Skeletal muscle tissue (tissue), 4 donors: ENCODE measurements around the gene ADH6. TPM values are rescaled to one million over a fixed set of nuclear protein-coding genes. Genes with fewer than 3 reads are reported as not detected.

Source experiments
- H3K27ac ChIP-seq: one replicate; pipeline ENCODE4 v1.7.0; 2013; ENCODE audit warnings: mild to moderate bottlenecking, low read depth, low read length, inconsistent platforms
- H3K27me3 ChIP-seq, 3 donors: one replicate each; pipeline ENCODE4 v1.7.0; 2013; ENCODE audit warnings: low read length in 3 of 3; ENCODE audit not compliant: control insufficient read depth in 3 of 3, insufficient read depth in 3 of 3
- H3K36me3 ChIP-seq, 3 donors: one replicate each; pipeline ENCODE4 v1.7.0; 2013; ENCODE audit warnings: low read length in 3 of 3; ENCODE audit not compliant: control insufficient read depth in 3 of 3, insufficient read depth in 3 of 3
- H3K4me1 ChIP-seq, 3 donors: one replicate each; pipeline ENCODE4 v1.7.0; 2013; ENCODE audit warnings: low read length in 3 of 3, mild to moderate bottlenecking in 3 of 3; ENCODE audit not compliant: control insufficient read depth in 3 of 3, insufficient read depth in 3 of 3
- H3K4me3 ChIP-seq, 3 donors: one replicate each; pipeline ENCODE4 v1.7.0; 2013; ENCODE audit warnings: low read length in 3 of 3
- H3K9ac ChIP-seq, 3 donors: one replicate each; pipeline ENCODE4 v1.7.0; 2013; ENCODE audit warnings: low read length in 3 of 3, mild to moderate bottlenecking in 3 of 3, moderate library complexity in 2 of 3, low read depth in 1 of 3
- H3K9me3 ChIP-seq, 3 donors: one replicate each; pipeline ENCODE4 v1.7.0; 2013; ENCODE audit warnings: low read length in 3 of 3; ENCODE audit not compliant: control insufficient read depth in 3 of 3
- total RNA-seq: library from RNA; depleted of rRNA; stranded (reverse); fragments of >200 nt; gene quantifications from one replicate; pipeline ENCODE4 v1.2.3, GENCODE V29; 2014
- donor health status: Osteomylitis.

The ADH6 gene
- total RNA-seq, 1 donor from 2014 or later: not detected

DNA sequence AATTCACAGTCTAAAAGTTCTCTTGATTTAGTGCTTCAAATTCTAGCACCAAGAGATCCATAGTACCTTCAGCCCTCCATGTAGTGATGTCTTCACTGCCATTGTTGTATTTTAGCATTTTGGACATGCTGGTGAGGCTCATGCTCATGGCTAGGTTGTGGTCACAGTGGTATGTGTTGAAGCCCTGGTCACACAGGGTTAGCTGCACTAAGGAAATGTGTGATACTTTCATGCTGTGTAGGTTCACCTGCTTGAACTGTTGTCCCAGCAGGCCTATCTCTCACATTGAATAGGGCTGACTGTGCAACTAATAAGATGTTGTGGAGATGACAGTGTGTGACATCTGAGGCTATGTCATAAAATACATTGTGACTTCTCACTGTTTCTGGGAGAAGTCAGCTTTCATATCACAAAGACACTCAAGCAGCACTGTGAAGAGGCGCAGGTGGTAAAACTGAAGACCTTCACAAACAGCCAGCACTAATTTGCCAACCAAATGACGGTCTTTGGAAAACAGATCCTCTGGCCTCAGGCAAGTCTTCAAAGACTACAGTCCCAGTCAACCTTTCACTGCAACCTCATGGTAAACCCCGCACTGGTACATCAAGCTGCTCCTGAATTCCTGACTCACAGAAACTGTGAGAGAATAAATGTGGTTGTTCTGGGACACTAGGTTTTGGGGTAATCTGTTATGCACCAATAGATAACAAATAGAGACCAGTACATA lies 57.5 kb downstream of the ADH6 start:
- H3K9ac ChIP-seq: no peak overlapping the region

DNA sequence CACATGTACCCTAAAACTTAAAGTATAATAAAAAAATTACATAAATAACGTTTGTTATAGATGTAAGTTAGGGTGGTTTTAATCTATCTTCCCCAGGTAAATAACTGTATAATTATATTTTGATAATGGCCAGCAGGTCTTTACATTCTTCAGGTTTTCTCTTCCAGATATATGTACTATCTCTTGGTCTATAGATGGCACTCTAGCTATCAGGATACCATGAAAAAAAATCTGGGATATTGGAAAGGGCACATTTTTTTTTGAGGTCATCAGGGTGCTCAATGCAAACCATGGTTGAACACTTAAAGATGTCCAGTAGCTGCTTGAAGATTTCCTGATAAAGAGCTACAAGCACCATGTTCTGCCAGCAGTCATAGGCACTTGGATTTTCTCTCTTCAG lies 59.3 kb downstream of the ADH6 start:
- Histone ChIP-seq H3K4me1 (no peaks in the 10 kb centered on the region), H3K27ac (no peak overlapping the region), H3K27me3 (no peaks in the 10 kb centered on the region), H3K4me3 (no peak overlapping the region), H3K9me3 (no peaks in the 10 kb centered on the region), H3K9ac (no peak overlapping the region), H3K36me3 (no peaks in the 10 kb centered on the region)

More for the DNA sequence above, 57.5 kb downstream of the ADH6 start:
- H3K9me3 ChIP-seq: no peaks in the 10 kb centered on the region
- H3K4me1 ChIP-seq: no peaks in the 10 kb centered on the region
- H3K27me3 ChIP-seq: no peaks in the 10 kb centered on the region
- H3K27ac ChIP-seq: no peak overlapping the region
- no peaks in the 10 kb centered on the region for H3K36me3 ChIP-seq
- H3K4me3 ChIP-seq: no peak overlapping the region

DNA sequence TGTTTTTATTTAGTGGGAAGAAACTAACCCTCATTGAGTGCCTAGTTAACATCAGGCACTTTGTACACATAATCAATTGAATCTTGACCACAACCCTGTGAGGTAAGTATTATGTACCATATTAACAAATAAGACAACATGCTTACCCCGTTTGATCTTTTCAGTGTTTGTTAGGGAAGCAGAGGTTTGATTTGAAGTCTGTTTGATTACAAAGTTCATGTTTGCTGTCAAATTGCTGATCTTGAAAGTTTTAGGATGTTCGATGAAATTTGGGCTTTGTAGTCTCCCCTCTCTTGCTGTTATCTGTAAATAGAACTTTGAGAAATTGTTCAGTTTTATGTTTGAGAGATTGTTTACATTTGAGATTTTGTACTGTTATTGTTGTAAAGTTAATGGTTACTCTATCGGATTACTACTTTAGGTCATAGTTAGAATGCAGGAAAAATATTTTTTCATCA lies 61.5 kb downstream of the ADH6 start:
- Histone ChIP-seq H3K9ac (no peak overlapping the region), H3K4me3 (no peak overlapping the region), H3K27me3 (no peaks in the 10 kb centered on the region), H3K9me3 (no peaks in the 10 kb centered on the region), H3K27ac (no peak overlapping the region), H3K36me3 (no peaks in the 10 kb centered on the region), H3K4me1 (no peaks in the 10 kb centered on the region)

DNA sequence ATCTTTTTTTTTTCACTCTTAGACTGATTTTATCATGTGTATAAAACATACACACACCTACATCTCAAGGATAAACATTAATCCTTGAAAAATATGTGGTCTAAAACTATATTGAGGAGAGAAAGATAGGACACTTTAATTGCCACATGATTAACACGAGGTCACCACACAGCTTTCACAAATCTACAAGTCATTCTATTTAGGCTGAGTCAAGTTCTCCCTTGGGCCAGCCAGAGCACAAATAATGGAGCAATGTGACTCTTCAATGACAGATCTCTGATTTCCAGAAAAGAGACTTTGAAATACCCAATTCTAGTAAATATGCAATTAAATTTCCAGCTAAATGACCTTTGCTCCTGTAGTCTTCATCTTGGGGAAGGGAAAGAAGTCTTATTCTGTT lies 62.1 kb downstream of the ADH6 start:
- no peak overlapping the region for H3K4me3 ChIP-seq

DNA sequence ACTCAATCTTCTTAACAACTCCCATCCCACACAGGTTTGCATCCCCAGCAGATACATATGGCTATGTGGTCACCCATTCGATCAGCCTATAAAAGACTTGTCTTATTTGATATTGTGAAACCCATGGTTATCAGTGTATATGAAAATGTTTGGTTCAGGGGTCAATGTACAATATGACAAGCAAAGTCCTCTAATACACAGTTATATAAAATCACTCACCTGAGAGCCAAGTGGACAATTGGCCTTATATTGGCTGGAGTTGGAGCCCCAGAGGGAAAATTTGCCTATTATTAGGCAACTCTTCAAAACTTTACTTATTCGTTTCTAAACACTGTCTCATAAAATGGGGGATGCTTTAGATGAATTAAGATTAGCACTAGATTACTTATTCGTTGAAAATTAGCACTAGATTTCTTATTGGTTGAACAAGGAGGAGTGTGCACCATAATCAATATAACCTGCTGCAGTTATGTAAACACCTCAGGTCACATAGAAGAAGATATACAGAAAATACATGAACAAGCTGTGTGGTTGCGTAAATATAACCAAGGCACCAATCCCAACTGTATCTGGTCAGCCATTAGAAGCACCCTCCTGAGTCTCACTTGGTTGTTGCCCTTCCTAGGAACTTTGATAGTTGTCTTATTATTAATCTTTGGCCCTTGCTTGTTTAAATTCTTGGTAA lies 64.2 kb downstream of the ADH6 start:
- H3K27me3 ChIP-seq: no peaks in the 10 kb centered on the region
- H3K9ac ChIP-seq: no peak overlapping the region
- no peak overlapping the region for H3K27ac ChIP-seq
- no peaks in the 10 kb centered on the region for H3K36me3 ChIP-seq
- H3K4me1 ChIP-seq: no peaks in the 10 kb centered on the region
- H3K4me3 ChIP-seq: no peak overlapping the region
- H3K9me3 ChIP-seq: no peaks in the 10 kb centered on the region

More for the DNA sequence above, 62.1 kb downstream of the ADH6 start:
- no peaks in the 10 kb centered on the region for H3K36me3 ChIP-seq
- no peaks in the 10 kb centered on the region for H3K9me3 ChIP-seq
- no peaks in the 10 kb centered on the region for H3K27me3 ChIP-seq
- no peak overlapping the region for H3K9ac ChIP-seq
- no peak overlapping the region for H3K27ac ChIP-seq
- no peaks in the 10 kb centered on the region for H3K4me1 ChIP-seq

Other genes starting within 250 kb of the ADH6 start
- 16.2 TPM for gene METAP1, start 223.5 kb downstream of the ADH6 start, total RNA-seq
- 71.0 TPM for gene ADH5, start 130.5 kb downstream of the ADH6 start, total RNA-seq
- under 0.01 TPM for gene ADH4, start 74.9 kb downstream of the ADH6 start, total RNA-seq
- gene ADH1A, start 71.7 kb upstream of the ADH6 start, total RNA-seq: 0.52 TPM
- 33.4 TPM for gene ADH1B, start 102.2 kb upstream of the ADH6 start, total RNA-seq
- gene ADH1C, start 133.5 kb upstream of the ADH6 start, total RNA-seq: 13.0 TPM
- gene ADH7, start 216.1 kb upstream of the ADH6 start, total RNA-seq: not detected